Skeletal muscle tissue (tissue), 4 donors: ENCODE results near the gene ARHGAP4. TPM values are rescaled to one million over a fixed set of nuclear protein-coding genes. Genes with fewer than 3 reads are reported as not detected.

Experiments used
- H3K27ac ChIP-seq: one replicate; pipeline ENCODE4 v1.7.0; 2013; ENCODE audit warnings: mild to moderate bottlenecking, low read depth, low read length, inconsistent platforms
- H3K27me3 ChIP-seq, 3 donors: one replicate each; pipeline ENCODE4 v1.7.0; 2013; ENCODE audit warnings: low read length in 3 of 3; ENCODE audit not compliant: control insufficient read depth in 3 of 3, insufficient read depth in 3 of 3
- H3K36me3 ChIP-seq, 3 donors: one replicate each; pipeline ENCODE4 v1.7.0; 2013; ENCODE audit warnings: low read length in 3 of 3; ENCODE audit not compliant: control insufficient read depth in 3 of 3, insufficient read depth in 3 of 3
- H3K4me1 ChIP-seq, 3 donors: one replicate each; pipeline ENCODE4 v1.7.0; 2013; ENCODE audit warnings: low read length in 3 of 3, mild to moderate bottlenecking in 3 of 3; ENCODE audit not compliant: control insufficient read depth in 3 of 3, insufficient read depth in 3 of 3
- H3K4me3 ChIP-seq, 3 donors: one replicate each; pipeline ENCODE4 v1.7.0; 2013; ENCODE audit warnings: low read length in 3 of 3
- H3K9ac ChIP-seq, 3 donors: one replicate each; pipeline ENCODE4 v1.7.0; 2013; ENCODE audit warnings: low read length in 3 of 3, mild to moderate bottlenecking in 3 of 3, moderate library complexity in 2 of 3, low read depth in 1 of 3
- H3K9me3 ChIP-seq, 3 donors: one replicate each; pipeline ENCODE4 v1.7.0; 2013; ENCODE audit warnings: low read length in 3 of 3; ENCODE audit not compliant: control insufficient read depth in 3 of 3
- total RNA-seq: library from RNA; depleted of rRNA; stranded (reverse); fragments of >200 nt; gene quantifications from one replicate; pipeline ENCODE4 v1.2.3, GENCODE V29; 2014
- donor health status: Osteomylitis.

The ARHGAP4 gene
- total RNA-seq, 1 donor from 2014 or later: 25.1 TPM

- peaks cover 0 to 12% (median 10%) of the 10 kb centered on the region in 3 donors for H3K27me3 ChIP-seq
- peaks cover 7 to 21% (median 10%) of the 10 kb centered on the region in 3 donors for H3K4me1 ChIP-seq
- no peaks in the 10 kb centered on the region for H3K36me3 ChIP-seq
- H3K9ac ChIP-seq: no peak overlapping the region
- H3K4me3 ChIP-seq: no peak overlapping the region
- peak overlapping the region; percentile 5 for H3K27ac ChIP-seq
- H3K9me3 ChIP-seq: no peaks in the 10 kb centered on the region
Measured at GRCh38 chrX:153901753-153902140, 24.3 kb downstream of the ARHGAP4 start.

- peak overlapping the region; percentile 5 for H3K27ac ChIP-seq
- H3K9ac ChIP-seq: no peak overlapping the region
- no peak overlapping the region for H3K4me3 ChIP-seq
- peaks cover 0 to 12% (median 5%) of the 10 kb centered on the region in 3 donors for H3K27me3 ChIP-seq
- peaks cover 7 to 21% (median 10%) of the 10 kb centered on the region in 3 donors for H3K4me1 ChIP-seq
- no peaks in the 10 kb centered on the region for H3K36me3 ChIP-seq
- H3K9me3 ChIP-seq: no peaks in the 10 kb centered on the region
Measured at GRCh38 chrX:153900831-153901752, 25.0 kb downstream of the ARHGAP4 start.

DNA sequence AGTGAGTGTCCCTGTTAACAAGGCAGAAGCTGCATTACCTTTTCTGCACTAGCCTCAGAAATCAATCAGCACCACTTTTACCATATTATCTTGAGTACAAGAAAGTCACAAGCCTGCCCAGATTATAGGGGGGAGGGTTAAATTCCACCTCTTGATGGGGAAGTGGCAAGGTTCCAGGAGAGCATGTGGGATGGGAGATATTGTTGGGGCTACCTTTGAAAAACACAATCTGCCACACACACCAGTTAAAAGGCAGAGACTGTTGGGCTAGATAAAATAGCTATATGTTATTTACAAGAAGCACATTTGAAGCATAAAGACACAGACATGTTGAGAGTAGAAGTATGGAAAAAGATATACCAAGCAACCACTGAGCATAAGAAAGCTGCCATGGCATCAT, 28.2 kb downstream of the ARHGAP4 start:
- Histone ChIP-seq H3K4me3 (no peak overlapping the region), H3K36me3 (no peaks in the 10 kb centered on the region), H3K27ac (no peak overlapping the region), H3K27me3 (peaks cover 0 to 7% (median 0%) of the 10 kb centered on the region in 3 donors), H3K9ac (no peak overlapping the region), H3K9me3 (no peaks in the 10 kb centered on the region), H3K4me1 (peaks cover 5 to 9% (median 7%) of the 10 kb centered on the region in 3 donors)

- Histone ChIP-seq H3K4me1 (no peaks in the 10 kb centered on the region), H3K27ac (no peak overlapping the region), H3K9ac (no peak overlapping the region), H3K36me3 (no peaks in the 10 kb centered on the region), H3K27me3 (peaks cover 17 to 39% (median 23%) of the 10 kb centered on the region in 3 donors), H3K4me3 (no peak overlapping the region), H3K9me3 (peaks cover 0 to 7% (median 0%) of the 10 kb centered on the region in 3 donors)
Measured at GRCh38 chrX:153889123-153889522, 36.9 kb downstream of the ARHGAP4 start.

DNA sequence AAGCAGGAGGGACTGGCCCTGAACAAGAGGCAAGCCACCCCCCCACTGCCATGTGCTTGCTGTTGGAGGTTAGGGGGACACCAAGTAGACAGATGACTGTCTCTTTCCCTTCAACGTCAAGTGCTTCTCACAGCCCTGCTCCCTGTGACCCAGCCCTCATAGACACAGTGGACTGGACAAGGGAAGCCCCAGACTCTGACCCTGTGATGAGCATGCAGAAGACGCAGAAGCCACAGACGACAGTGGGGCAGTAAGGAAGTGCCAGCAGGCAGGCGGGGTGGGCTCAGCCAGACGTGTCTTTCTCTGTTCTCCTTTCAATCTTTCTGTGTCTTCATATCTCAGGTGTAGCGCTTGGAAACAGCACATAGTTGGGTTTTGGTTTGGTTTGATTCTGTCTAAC, 37.7 kb downstream of the ARHGAP4 start:
- Histone ChIP-seq H3K27me3 (peaks cover 23 to 47% (median 30%) of the 10 kb centered on the region in 3 donors), H3K4me1 (no peaks in the 10 kb centered on the region), H3K36me3 (no peaks in the 10 kb centered on the region), H3K9ac (no peak overlapping the region), H3K27ac (no peak overlapping the region), H3K9me3 (peaks cover 0 to 7% (median 0%) of the 10 kb centered on the region in 3 donors), H3K4me3 (no peak overlapping the region)

DNA sequence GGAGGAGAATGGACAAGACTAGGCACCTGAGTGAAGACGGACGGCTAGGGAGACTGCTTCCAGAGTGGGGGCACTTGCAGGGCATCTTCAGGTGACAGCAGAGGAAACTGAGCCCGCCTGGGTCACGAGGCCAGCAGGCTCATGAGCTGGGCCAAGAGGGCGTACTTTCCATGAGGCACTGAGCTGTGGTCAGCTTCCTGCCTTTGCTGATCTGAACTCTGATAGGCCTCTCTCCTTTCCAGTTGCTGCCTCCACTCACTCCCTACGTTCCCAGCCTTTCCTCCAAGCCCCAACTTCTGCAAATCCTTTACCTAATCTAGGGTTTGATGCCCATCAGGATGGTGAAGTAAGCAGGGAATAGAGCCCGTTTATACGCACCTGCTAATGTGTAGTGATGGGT, 38.7 kb downstream of the ARHGAP4 start:
- Histone ChIP-seq H3K4me1 (no peaks in the 10 kb centered on the region), H3K36me3 (no peaks in the 10 kb centered on the region), H3K9me3 (peaks cover 0 to 7% (median 0%) of the 10 kb centered on the region in 3 donors), H3K27me3 (peaks cover 31 to 52% (median 34%) of the 10 kb centered on the region in 3 donors), H3K27ac (no peak overlapping the region), H3K4me3 (no peak overlapping the region), H3K9ac (no peak overlapping the region)

DNA sequence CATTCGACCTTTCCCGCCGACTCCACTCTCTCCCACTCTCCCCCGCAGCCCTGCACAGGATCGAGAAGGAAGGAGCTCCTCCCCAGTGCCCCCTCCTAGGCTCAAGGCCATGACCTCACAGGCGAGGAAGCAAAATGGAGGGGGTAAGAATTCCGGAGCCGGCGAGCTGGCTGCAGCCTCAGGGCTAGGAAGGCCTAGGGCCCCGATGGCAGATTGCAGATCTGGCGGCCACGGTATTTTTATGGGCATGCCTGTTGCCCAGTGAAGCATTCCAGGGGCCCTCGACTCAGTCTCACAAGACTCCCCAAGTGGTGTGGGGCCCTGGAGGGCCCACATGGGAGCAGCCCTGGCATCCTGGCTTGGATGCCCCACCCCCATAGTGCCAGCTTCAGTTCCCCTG, 39.1 kb downstream of the ARHGAP4 start:
- Histone ChIP-seq H3K9me3 (peaks cover 0 to 7% (median 0%) of the 10 kb centered on the region in 3 donors), H3K4me1 (no peaks in the 10 kb centered on the region), H3K36me3 (no peaks in the 10 kb centered on the region), H3K4me3 (no peak overlapping the region), H3K9ac (no peak overlapping the region), H3K27me3 (peaks cover 31 to 56% (median 37%) of the 10 kb centered on the region in 3 donors), H3K27ac (no peak overlapping the region)

DNA sequence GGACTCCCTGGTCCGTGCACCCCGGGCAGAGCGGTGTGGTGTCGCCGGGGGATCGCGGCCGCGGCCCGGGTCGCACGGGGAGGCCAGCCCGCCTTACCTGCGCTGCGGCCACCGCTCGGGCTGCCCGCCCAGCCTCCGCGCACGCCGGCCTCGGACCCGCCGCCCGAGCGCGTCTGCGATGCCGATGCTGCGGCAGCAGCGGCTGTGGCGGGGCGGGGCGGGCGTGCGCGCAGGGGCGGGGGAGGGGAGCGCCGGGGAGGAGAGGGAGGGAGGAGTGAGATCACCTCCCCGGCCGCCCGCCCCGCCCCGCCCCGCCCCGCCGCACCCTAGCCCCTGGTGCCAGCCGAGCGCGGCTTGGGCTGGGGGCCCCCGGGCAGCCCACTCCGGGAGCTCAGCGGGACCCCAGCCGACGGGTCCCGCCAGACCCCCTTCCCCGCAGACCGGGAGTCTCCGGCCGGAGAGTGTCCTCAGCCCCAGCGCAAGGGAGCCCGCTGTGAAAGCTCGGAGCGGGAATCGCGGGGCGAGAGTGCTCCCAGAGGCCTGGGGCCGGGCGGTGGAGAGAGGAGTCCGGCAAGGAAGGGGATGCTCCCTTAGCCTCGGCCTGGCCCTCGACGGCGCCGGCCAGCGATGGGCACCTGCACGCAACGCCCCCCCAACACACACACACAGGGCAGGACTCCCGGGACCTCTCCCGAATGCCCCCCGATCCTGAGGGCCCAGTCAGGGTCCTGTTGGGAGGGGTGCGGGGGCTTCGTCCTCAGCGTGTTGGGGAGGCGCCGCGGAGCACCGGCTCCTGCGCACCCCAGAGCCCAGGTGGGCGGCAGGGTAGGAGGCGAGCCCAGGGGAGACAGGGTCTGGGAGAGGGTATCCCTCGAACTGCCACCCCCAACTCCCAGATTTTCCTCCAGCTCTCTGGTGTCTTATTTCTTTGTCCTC, 39.8 kb downstream of the ARHGAP4 start, which contains the start of gene L1CAM:
L1CAM (minus strand) TSS at position 206 of the 936 bp plus-strand sequence. CDS start 10,337 bp downstream, outside the sequence.
- Histone ChIP-seq H3K36me3 (no peaks in the 10 kb centered on the region), H3K27ac (no peak within 1 kb of the TSS), H3K4me3 (no peak within 1 kb of the TSS), H3K9ac (no peak within 1 kb of the TSS), H3K27me3 (peaks cover 34 to 60% (median 37%) of the 10 kb centered on the region in 3 donors), H3K4me1 (no peaks in the 10 kb centered on the region), H3K9me3 (peaks cover 0 to 7% (median 0%) of the 10 kb centered on the region in 3 donors)

GRCh38 chrX:153885208-153885787, 40.8 kb downstream of the ARHGAP4 start:
- Histone ChIP-seq H3K9me3 (peaks cover 0 to 7% (median 0%) of the 10 kb centered on the region in 3 donors), H3K36me3 (no peaks in the 10 kb centered on the region), H3K4me1 (no peaks in the 10 kb centered on the region), H3K4me3 (no peak overlapping the region), H3K27me3 (peaks cover 34 to 70% (median 37%) of the 10 kb centered on the region in 3 donors), H3K9ac (no peak overlapping the region), H3K27ac (no peak overlapping the region)
